ENCODE data around the gene PTPN13.

GRCh38 chr4:86653237-86653865 is 59.2 kb downstream of the PTPN13 start:
- TF ChIP-seq, protein P1, sequence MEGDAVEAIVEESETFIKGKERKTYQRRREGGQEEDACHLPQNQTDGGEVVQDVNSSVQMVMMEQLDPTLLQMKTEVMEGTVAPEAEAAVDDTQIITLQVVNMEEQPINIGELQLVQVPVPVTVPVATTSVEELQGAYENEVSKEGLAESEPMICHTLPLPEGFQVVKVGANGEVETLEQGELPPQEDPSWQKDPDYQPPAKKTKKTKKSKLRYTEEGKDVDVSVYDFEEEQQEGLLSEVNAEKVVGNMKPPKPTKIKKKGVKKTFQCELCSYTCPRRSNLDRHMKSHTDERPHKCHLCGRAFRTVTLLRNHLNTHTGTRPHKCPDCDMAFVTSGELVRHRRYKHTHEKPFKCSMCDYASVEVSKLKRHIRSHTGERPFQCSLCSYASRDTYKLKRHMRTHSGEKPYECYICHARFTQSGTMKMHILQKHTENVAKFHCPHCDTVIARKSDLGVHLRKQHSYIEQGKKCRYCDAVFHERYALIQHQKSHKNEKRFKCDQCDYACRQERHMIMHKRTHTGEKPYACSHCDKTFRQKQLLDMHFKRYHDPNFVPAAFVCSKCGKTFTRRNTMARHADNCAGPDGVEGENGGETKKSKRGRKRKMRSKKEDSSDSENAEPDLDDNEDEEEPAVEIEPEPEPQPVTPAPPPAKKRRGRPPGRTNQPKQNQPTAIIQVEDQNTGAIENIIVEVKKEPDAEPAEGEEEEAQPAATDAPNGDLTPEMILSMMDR (conservative IDR thresholded peaks at IDR 0.05; ENCODE audit: low read depth, low read length), result peak; percentile 65
- TF ChIP-seq EZH2 (IDR thresholded peaks at IDR 0.05; ENCODE audit: low read length, unreplicated experiment), result no peak
- no peak for TF ChIP-seq EZH2phosphoT487 (IDR thresholded peaks at IDR 0.05; ENCODE audit: borderline replicate concordance, low read length)
